Mesodermal cell (in vitro differentiated cells): Measurements from ENCODE around the gene ELMO1.

ENCODE experiments used
- H3K27ac ChIP-seq: 2 replicates; pipeline ENCODE4 v1.7.0; 2013; ENCODE audit warnings: mild to moderate bottlenecking, low read depth, low read length, moderate library complexity; ENCODE audit not compliant: severe bottlenecking
- H3K36me3 ChIP-seq: 2 replicates; pipeline ENCODE4 v1.7.1; 2013; ENCODE audit warnings: mild to moderate bottlenecking, low read length, moderate library complexity; ENCODE audit not compliant: control insufficient read depth, insufficient read depth
- H3K4me1 ChIP-seq: one replicate; pipeline ENCODE4 v1.7.1; 2013; ENCODE audit warnings: mild to moderate bottlenecking, low read length; ENCODE audit not compliant: insufficient read depth, control insufficient read depth, poor library complexity, severe bottlenecking
- H3K4me3 ChIP-seq: 2 replicates; pipeline ENCODE4 v1.7.0; 2013; ENCODE audit warnings: low read length, control low read depth, mild to moderate bottlenecking; ENCODE audit not compliant: insufficient read depth, poor library complexity, severe bottlenecking; ENCODE audit errors: extremely low read depth
- H3K9me3 ChIP-seq: 2 replicates; pipeline ENCODE4 v1.7.1; 2013; ENCODE audit warnings: mild to moderate bottlenecking, low read length, moderate library complexity; ENCODE audit not compliant: control insufficient read depth
- WGBS, 2 experiments: methylation state at CpG; one replicate each; pipeline ENCODE4 v1.1.5; 2013; ENCODE audit warnings: missing lambda C conversion rate in 2 of 2; ENCODE audit not compliant: insufficient coverage in 2 of 2; 5-methylcytosine and 5-hydroxymethylcytosine counted together

ELMO1 gene

GRCh38 chr7:36811807-36812206 is 636.9 kb downstream of the ELMO1 start:
- no peaks in the 10 kb centered on the region for H3K36me3 ChIP-seq
- no peaks in the 10 kb centered on the region for H3K9me3 ChIP-seq
- no peak overlapping the region for H3K27ac ChIP-seq
- no peaks in the 10 kb centered on the region for H3K4me1 ChIP-seq
- 60 to 100% methylated on average over 2 of the region's 3 CpGs for WGBS, 2 experiments
- no peak overlapping the region for H3K4me3 ChIP-seq

DNA sequence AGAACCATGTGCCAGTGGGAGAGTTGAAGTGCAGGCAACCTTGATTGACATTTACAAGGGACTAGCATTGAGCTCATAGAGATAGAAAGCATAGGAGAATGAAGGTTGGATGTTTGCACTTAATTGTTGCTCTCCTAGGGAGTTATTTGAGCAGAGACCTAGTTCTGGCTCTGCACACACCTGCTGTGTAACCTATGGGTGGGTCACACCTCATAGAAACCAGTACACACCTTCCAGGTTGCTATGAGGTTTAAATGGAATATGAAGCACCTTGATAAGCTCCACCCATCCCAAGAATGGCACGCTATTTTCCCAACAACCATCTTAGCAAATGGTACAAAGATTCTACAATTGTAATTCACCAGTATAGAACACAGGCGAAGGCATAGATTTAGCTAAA is 638.2 kb downstream of the ELMO1 start:
- Histone ChIP-seq H3K9me3 (no peaks in the 10 kb centered on the region), H3K4me3 (no peak overlapping the region), H3K27ac (no peak overlapping the region), H3K36me3 (no peaks in the 10 kb centered on the region), H3K4me1 (no peaks in the 10 kb centered on the region)
- WGBS, 2 experiments, result no CpG with 5 or more reads among the region's 2 CpGs

GRCh38 chr7:36810032-36810431 is 638.6 kb downstream of the ELMO1 start:
- H3K9me3 ChIP-seq, result no peaks in the 10 kb centered on the region
- no CpG with 5 or more reads among the region's 1 CpG for WGBS, 2 experiments
- H3K4me3 ChIP-seq, result no peak overlapping the region
- no peak overlapping the region for H3K27ac ChIP-seq
- H3K4me1 ChIP-seq, result no peaks in the 10 kb centered on the region
- H3K36me3 ChIP-seq, result no peaks in the 10 kb centered on the region

GRCh38 chr7:36809510-36809909 is 639.2 kb downstream of the ELMO1 start:
- WGBS, 2 experiments, result 85 to 86% methylated on average over 3 of the region's 3 CpGs
- no peaks in the 10 kb centered on the region for H3K4me1 ChIP-seq
- no peak overlapping the region for H3K4me3 ChIP-seq
- H3K9me3 ChIP-seq, result no peaks in the 10 kb centered on the region
- no peaks in the 10 kb centered on the region for H3K36me3 ChIP-seq
- no peak overlapping the region for H3K27ac ChIP-seq

DNA sequence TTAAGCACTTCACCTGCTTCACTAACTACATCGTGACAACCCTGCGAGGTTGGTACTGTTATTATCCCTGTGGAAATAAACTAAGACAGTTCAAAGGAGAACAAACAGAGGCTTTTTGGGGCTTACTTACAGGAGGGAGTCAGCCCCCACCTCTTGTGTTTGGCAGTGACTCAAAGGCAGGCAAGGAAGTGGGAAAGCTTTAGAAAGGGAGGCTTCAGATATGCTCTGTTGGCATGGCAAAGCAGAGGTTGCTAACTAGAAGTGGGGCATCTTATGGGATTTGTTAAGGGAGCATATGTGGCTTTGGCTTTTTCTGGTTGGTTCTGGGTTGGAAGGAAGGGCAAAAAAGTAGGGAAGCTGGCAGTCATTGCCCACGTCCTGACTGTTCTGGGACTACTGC is 639.6 kb downstream of the ELMO1 start:
- Histone ChIP-seq H3K27ac (no peak overlapping the region), H3K36me3 (no peaks in the 10 kb centered on the region), H3K9me3 (no peaks in the 10 kb centered on the region), H3K4me1 (no peaks in the 10 kb centered on the region), H3K4me3 (no peak overlapping the region)
- WGBS, 2 experiments, result 100% methylated on average over 1 of the region's 3 CpGs

GRCh38 chr7:36806891-36807290 is 641.8 kb downstream of the ELMO1 start:
- Histone ChIP-seq H3K27ac (no peak overlapping the region), H3K4me3 (no peak overlapping the region), H3K36me3 (no peaks in the 10 kb centered on the region), H3K4me1 (no peaks in the 10 kb centered on the region), H3K9me3 (no peaks in the 10 kb centered on the region)
- WGBS, 2 experiments, result 86 to 95% methylated on average over 2 of the region's 2 CpGs
